ENCODE measurements around the gene MYLK.

Gene MYLK

GRCh38 chr3:123638936-123639689 is 245.0 kb downstream of the MYLK start:
- DNase-seq: no peak

GRCh38 chr3:123637841-123638240 is 246.3 kb downstream of the MYLK start:
- DNase-seq: no peak

DNA sequence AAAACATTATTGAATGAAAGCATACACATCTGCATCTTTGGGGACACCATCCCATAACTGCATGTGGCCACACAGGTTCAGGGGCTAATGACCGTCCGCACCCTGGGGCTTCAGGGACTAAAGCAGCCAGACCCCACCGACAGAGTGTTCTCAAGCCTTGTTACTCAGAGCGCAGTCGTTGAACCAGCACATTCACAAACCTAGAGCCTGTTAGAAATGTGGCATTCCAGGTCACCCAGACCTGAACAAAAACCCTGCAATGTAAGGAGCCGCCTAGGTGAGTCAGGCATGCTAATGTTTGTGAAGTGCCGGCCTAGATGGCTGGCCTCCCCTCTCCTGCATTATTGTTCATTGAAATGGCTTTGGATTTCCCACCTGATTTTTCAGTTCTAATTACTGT is 247.0 kb downstream of the MYLK start:
- no peak for DNase-seq

GRCh38 chr3:123636431-123636841 is 247.7 kb downstream of the MYLK start:
- DNase-seq: no peak

DNA sequence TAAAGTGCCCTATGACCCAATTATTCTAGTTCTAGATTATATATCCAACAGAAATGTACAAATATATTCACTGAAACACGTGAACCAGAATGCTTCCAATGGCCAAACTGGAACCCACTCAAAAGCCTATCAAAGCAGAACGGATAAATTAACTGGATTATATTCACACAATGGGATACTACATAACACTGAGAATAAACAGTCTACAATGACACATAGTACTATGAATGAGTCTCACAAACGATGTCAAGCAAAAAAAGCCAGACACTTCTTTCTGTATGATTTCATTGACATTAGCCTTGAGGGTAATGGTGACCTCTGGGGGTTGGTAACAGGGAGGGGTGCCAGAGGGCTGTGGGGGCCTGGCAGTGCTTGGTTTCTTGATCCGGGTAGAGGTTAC is 248.4 kb downstream of the MYLK start:
- DNase-seq: no peak

DNA sequence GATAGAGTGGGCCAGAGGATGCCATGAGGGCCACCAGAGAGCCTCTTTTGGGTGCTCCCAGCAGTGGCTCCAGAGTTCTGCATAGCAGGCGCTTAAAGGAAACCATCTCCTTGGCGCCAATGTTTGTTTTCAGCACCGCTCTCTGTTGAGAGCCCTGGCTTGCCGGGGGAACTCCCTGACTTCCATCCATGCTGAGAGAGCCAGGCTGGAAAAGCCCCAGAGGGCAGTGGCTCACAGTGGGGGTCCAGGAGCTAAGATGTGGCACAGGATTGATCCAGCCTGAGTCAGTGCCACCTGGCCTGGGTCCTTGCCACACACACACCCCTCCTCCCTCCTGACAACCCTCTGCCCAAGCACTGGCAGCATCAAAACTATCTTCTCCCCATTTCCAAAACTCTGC is 248.9 kb downstream of the MYLK start:
- DNase-seq: no peak

GRCh38 chr3:123634149-123635051 is 249.7 kb downstream of the MYLK start:
- no peak for DNase-seq

- no peak for DNase-seq
Measured at GRCh38 chr3:123633530-123633929, 250.6 kb downstream of the MYLK start.

DNA sequence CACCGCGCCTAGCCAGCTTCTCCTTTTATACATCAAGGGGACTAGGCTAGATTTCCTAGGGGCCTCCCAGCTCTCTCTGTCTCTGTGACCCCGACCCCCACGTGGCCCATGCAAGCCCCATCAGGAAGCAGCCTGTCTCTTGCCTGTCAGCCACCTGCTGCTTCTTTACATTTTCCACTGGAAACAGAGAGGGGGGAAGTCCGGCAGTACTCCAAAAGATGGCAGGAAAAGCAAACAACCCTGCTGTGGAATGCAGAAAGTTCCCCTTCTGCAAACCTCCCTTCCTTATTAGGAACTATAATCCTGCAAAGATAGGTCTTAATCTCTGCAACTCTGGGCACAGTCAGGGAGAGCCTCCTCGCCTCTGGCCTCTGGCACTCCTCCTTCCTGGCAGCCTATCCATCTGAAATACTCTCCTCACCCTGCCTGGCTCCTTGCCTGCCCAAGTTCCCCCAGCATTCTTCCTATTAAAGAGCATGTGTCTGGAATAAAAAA is 251.9 kb downstream of the MYLK start:
- no peak for DNase-seq

- DNase-seq: no peak
Measured at GRCh38 chr3:123629747-123630047, 254.4 kb downstream of the MYLK start.

DNA sequence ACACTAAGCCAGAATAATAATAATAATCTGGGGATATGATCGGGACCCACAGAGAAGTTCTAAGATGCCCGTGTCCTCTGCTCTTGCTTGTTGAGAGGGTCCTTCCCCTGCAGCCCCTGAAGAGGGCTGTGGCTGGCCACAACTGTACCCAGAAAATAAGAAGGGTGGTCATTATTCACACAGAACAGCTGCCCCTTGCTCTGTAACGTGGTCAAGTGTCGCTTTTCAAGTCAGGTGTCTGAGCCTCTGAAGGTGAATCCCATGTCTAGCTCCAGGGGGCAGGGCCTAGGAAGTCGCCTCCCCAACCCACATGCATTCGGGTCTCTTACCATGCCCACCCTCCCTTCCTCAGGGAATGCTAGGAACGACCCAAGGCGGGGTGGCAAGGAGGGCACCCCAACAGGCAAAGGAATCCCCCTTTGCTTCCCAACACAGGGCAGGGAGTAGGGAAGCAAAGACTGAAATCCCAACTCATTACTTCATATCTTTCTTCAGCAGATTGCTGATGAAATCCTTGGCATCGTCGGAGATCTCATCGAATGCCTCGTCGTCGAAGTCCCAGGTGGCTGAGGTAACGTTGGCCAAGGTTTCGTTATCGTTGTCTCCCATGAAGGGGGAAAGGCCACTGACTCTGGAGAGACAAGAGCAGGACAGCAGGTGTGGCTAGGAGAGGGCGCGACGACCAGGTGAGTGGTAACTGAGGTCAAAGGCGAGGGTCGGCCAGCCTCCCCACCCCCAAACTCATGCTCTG is 255.0 kb downstream of the MYLK start:
- DNase-seq: no peak

DNA sequence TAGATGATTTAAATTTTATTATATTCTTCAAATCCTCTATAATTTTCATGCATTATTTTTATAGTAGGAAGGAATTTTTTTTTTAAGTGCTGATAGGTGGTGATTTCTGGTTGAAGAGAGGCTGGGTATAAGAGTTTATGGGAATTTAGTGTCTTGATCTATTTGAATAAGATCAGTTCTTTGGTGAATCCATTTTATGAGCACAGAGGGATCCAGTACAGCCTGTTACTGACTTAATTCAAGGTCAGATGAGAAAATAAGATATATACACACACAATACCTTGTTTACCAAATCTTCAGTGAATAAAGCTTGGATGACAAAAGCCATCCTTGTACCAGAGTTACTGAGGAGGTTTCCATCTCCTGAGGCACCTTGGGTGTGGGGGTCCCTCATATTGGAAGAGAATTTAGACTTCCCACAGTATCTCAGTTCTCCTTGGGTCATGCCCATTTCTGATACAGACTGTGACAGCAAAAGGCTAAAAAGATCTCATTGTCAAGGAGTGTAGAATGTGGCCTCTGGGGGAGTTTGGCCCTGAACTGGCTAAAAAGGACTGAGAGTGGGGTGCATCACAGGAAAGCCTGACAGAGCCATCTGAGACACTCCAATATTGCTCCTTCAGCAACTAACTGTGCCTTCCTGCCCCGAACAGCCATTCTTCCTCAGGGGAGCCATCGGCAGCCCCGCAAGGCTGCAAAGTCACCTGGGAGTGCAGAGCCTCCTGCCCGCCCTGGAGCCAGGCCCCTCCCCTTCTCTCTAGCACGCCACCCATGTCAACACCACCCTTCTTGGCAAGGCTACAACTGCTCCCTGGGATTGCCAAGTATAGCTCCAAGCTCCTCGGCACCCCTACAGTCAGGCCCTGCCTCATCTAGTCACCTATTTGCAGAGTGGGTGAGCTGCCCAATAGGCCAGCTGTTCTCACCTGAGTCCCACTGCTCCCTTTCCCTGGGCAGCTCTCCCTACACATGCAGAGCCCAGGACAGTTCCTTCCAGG is 256.2 kb downstream of the MYLK start:
- no peak for DNase-seq

- DNase-seq: no peak
Measured at GRCh38 chr3:123626881-123627280, 257.3 kb downstream of the MYLK start.

DNA sequence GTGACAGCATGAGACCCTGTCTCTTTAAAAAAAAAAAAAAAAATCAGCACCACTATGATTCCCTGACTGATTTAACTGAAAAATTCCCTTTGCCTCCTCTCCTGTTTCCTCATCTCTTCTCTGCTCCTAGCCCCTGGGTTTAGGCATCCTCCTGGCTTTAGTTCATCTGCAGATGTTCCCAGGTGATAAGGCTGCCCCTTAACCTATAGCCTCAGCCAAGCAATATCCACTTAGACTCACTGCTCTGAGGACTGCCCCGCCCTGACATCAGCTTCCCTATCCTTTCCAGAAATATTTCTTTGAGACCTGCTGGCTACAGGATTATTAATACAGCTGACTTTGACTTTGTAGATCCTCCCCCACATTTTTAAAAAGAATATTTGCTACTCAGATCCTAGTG is 259.8 kb downstream of the MYLK start:
- no peak for DNase-seq

DNA sequence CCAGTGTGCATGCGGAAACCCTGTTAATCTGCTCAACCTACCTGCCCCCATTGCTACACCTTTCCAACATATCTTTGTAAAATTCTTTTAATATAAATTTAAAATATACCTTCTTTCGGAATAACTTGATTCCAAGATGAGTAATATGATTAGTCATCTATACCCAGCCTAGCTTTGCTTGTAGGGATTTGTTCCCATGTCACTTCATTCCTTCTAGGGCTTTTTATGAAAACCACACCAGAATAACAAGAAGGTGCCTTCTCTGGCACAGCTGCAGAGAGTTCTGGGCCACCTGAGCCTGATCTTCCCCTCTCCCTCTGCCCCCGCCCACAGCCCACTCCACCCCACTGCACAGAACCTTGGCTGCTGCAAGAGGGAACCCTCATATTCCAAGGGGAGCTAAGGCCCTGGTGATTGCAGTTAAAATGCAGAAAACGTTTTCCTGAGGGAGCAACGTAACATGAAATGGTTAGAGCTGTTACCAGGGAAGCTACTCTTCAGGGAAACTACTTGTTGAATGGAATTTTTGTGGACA is 260.7 kb downstream of the MYLK start:
- no peak for DNase-seq

DNA sequence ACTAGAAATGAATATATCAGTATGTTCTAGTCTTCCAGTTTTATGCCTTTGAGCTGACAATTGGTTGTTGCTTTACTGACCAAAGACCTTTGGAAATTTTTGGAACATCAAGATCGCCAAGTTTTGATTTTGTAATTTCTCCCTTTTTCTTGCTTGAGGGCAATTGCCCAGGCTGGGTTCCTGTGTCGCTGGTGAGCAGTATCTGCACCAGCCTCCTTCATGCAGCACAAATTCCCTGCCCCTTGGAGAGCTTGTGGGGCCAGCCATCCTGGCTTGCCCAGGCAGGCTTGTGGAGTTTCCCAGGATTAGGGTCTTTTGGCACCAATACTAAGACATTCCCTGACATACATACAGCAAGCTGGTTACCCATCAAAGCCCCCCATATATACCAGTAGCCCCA is 261.4 kb downstream of the MYLK start:
- DNase-seq: no peak

GRCh38 chr3:123621850-123622189 is 262.3 kb downstream of the MYLK start:
- no peak for DNase-seq

- no peak for DNase-seq
Measured at GRCh38 chr3:123621186-123621849, 262.8 kb downstream of the MYLK start.

DNA sequence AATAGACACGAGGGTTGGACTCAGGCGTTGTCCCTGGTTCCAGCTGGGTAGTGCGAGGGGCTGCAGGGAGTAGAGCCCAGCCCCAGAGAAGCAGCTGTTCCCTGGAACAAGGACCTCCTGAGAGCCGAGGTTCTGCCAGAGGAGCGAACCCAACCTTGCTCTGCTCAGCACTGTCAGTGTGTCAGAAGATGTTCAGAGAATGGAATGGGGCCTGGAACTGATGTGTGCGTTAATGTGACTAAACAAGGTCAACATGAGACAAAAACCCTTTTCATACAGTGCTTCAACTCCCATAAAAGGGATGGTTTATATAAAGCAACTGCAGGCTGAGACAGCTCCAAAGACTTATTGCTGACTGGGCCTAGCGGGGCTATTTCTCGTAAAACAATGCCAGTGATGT is 263.8 kb downstream of the MYLK start:
- DNase-seq: no peak

GRCh38 chr3:123618768-123619484 is 265.2 kb downstream of the MYLK start:
- DNase-seq: no peak

Measured in activated CD4-positive, alpha-beta T cell treated with anti-CD3 and anti-CD28 coated beads for 48 hours (primary cell).